NT2/D1 (cell line): ENCODE data around the gene EPHA7.

Experiments
- DNase-seq: peaks from one replicate; pipeline ENCODE4 v3.0.0-alpha.2; 2011; ENCODE audit warnings: low read depth, low spot score
- H3K27me3 ChIP-seq: 2 replicates; pipeline ENCODE4 v1.6.0; 2011; ENCODE audit warnings: mild to moderate bottlenecking; ENCODE audit not compliant: insufficient read length, insufficient read depth
- H3K36me3 ChIP-seq: 2 replicates; pipeline ENCODE4 v1.6.1; 2011; ENCODE audit warnings: mild to moderate bottlenecking, low read length, mixed read lengths; ENCODE audit not compliant: insufficient read depth, insufficient read length
- H3K4me1 ChIP-seq: 2 replicates; pipeline ENCODE4 v1.5.1; 2011; ENCODE audit not compliant: insufficient read depth, insufficient read length
- H3K4me3 ChIP-seq: 2 replicates; pipeline ENCODE4 v1.5.1; 2011; ENCODE audit warnings: low read depth; ENCODE audit not compliant: insufficient read length
- H3K9ac ChIP-seq: 2 replicates; pipeline ENCODE4 v1.6.0; 2011; ENCODE audit warnings: low read depth; ENCODE audit not compliant: insufficient read length
- H3K9me3 ChIP-seq: 2 replicates; pipeline ENCODE4 v1.5.1; 2011; ENCODE audit warnings: mild to moderate bottlenecking, low read length; ENCODE audit not compliant: insufficient read depth
- SUZ12 ChIP-seq: IDR thresholded peaks from 2 replicates; pipeline ENCODE4 v1.6.1; 2011; ENCODE audit not compliant: insufficient read length, insufficient read depth; ENCODE audit errors: extremely low read depth
- YY1 ChIP-seq: IDR thresholded peaks from 2 replicates; pipeline ENCODE4 v1.6.1; 2011; ENCODE audit not compliant: insufficient read length, insufficient read depth
- ZNF274 ChIP-seq: IDR thresholded peaks from 2 replicates; pipeline ENCODE4 v1.6.1; 2011; ENCODE audit warnings: mild to moderate bottlenecking, low read depth, low read length

Gene EPHA7

GRCh38 chr6:93213028-93213427, 206.3 kb downstream of the EPHA7 start:
- H3K4me3 ChIP-seq: no peak overlapping the region
- no peaks in the 10 kb centered on the region for H3K9me3 ChIP-seq
- H3K9ac ChIP-seq: no peak overlapping the region
- DNase-seq: no peak
- H3K4me1 ChIP-seq: no peaks in the 10 kb centered on the region
- TF ChIP-seq SUZ12 (no peak), YY1 (no peak)
- no peaks in the 10 kb centered on the region for H3K27me3 ChIP-seq
- no peaks in the 10 kb centered on the region for H3K36me3 ChIP-seq

GRCh38 chr6:93210908-93211307, 208.5 kb downstream of the EPHA7 start:
- no peak overlapping the region for H3K4me3 ChIP-seq
- no peak for TF ChIP-seq YY1
- DNase-seq: no peak
- no peaks in the 10 kb centered on the region for H3K27me3 ChIP-seq
- H3K9me3 ChIP-seq: no peaks in the 10 kb centered on the region
- H3K4me1 ChIP-seq: no peaks in the 10 kb centered on the region
- no peak overlapping the region for H3K9ac ChIP-seq
- no peaks in the 10 kb centered on the region for H3K36me3 ChIP-seq

GRCh38 chr6:93209358-93209757, 210.0 kb downstream of the EPHA7 start:
- H3K36me3 ChIP-seq: no peaks in the 10 kb centered on the region
- no peaks in the 10 kb centered on the region for H3K4me1 ChIP-seq
- no peak overlapping the region for H3K9ac ChIP-seq
- no peak for DNase-seq
- H3K4me3 ChIP-seq: no peak overlapping the region
- no peaks in the 10 kb centered on the region for H3K27me3 ChIP-seq
- no peaks in the 10 kb centered on the region for H3K9me3 ChIP-seq
- TF ChIP-seq YY1 (no peak), ZNF274 (no peak), SUZ12 (no peak)

- Histone ChIP-seq H3K36me3 (no peaks in the 10 kb centered on the region), H3K9me3 (no peaks in the 10 kb centered on the region), H3K27me3 (no peaks in the 10 kb centered on the region), H3K4me3 (no peak overlapping the region), H3K9ac (no peak overlapping the region), H3K4me1 (no peaks in the 10 kb centered on the region)
- no peak for DNase-seq
- TF ChIP-seq YY1 (no peak), SUZ12 (no peak), ZNF274 (no peak)
Measured at GRCh38 chr6:93196406-93196970, 222.9 kb downstream of the EPHA7 start.

GRCh38 chr6:93194480-93194879, 224.9 kb downstream of the EPHA7 start:
- no peaks in the 10 kb centered on the region for H3K9me3 ChIP-seq
- no peaks in the 10 kb centered on the region for H3K27me3 ChIP-seq
- no peaks in the 10 kb centered on the region for H3K36me3 ChIP-seq
- no peak for DNase-seq
- no peak overlapping the region for H3K9ac ChIP-seq
- no peak overlapping the region for H3K4me3 ChIP-seq
- H3K4me1 ChIP-seq: no peaks in the 10 kb centered on the region
- TF ChIP-seq YY1: no peak
- no peak for TF ChIP-seq SUZ12
- TF ChIP-seq ZNF274: no peak

- H3K36me3 ChIP-seq: no peaks in the 10 kb centered on the region
- H3K4me1 ChIP-seq: no peaks in the 10 kb centered on the region
- no peaks in the 10 kb centered on the region for H3K27me3 ChIP-seq
- H3K4me3 ChIP-seq: no peak overlapping the region
- no peaks in the 10 kb centered on the region for H3K9me3 ChIP-seq
- no peak overlapping the region for H3K9ac ChIP-seq
- no peak for TF ChIP-seq SUZ12
- no peak for TF ChIP-seq YY1
- TF ChIP-seq ZNF274: no peak
- DNase-seq: no peak
Measured at GRCh38 chr6:93193868-93194267, 225.5 kb downstream of the EPHA7 start.
